ENCODE results near the gene TMEM242. TPM values are rescaled to one million over a fixed set of nuclear protein-coding genes. Genes with fewer than 3 reads are reported as not detected.

The TMEM242 gene
- total and polyA plus RNA-seq, 8 donors: 3.4 to 6.2 (median 4.5) TPM

GRCh38 chr6:157287923-157288322 is 35.4 kb downstream of the TMEM242 start:
- Histone ChIP-seq H3K27ac (no peak overlapping the region), H3K36me3 (peaks cover 0 to 8% (median 0%) of the 10 kb centered on the region in 3 donors), H3K27me3 (no peaks in the 10 kb centered on the region), H3K4me1 (peaks cover 0 to 6% (median 0%) of the 10 kb centered on the region in 3 donors), H3K4me3 (no peak overlapping the region), H3K9me3 (no peaks in the 10 kb centered on the region)
- TF ChIP-seq, protein P1, sequence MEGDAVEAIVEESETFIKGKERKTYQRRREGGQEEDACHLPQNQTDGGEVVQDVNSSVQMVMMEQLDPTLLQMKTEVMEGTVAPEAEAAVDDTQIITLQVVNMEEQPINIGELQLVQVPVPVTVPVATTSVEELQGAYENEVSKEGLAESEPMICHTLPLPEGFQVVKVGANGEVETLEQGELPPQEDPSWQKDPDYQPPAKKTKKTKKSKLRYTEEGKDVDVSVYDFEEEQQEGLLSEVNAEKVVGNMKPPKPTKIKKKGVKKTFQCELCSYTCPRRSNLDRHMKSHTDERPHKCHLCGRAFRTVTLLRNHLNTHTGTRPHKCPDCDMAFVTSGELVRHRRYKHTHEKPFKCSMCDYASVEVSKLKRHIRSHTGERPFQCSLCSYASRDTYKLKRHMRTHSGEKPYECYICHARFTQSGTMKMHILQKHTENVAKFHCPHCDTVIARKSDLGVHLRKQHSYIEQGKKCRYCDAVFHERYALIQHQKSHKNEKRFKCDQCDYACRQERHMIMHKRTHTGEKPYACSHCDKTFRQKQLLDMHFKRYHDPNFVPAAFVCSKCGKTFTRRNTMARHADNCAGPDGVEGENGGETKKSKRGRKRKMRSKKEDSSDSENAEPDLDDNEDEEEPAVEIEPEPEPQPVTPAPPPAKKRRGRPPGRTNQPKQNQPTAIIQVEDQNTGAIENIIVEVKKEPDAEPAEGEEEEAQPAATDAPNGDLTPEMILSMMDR (IDR thresholded peaks at IDR 0.05): no peak
- 93 to 97% methylated on average over 7 of the region's 7 CpGs for WGBS, 2 donors
- intact Hi-C loops (cut with DNase I): no loop called here
- FAIRE-seq (no peak), ATAC-seq (no peak), DNase-seq (no peak)

- FAIRE-seq (no peak), ATAC-seq (no peak), DNase-seq (no peak)
- WGBS, 2 donors: 88 to 91% methylated on average over 10 of the region's 10 CpGs
- Histone ChIP-seq H3K4me1 (peaks cover 0 to 6% (median 0%) of the 10 kb centered on the region in 3 donors), H3K27me3 (no peaks in the 10 kb centered on the region), H3K4me3 (no peak overlapping the region), H3K27ac (no peak overlapping the region), H3K9me3 (no peaks in the 10 kb centered on the region), H3K36me3 (peaks cover 0 to 7% (median 0%) of the 10 kb centered on the region in 3 donors)
- TF ChIP-seq, protein P1 (IDR thresholded peaks at IDR 0.05): no peak
- intact Hi-C loops (cut with DNase I): no loop called here
Measured at GRCh38 chr6:157287247-157287850, 36.0 kb downstream of the TMEM242 start.

- no peaks in the 10 kb centered on the region for H3K9me3 ChIP-seq
- peaks cover 0 to 6% (median 0%) of the 10 kb centered on the region in 3 donors for H3K4me1 ChIP-seq
- ATAC-seq (no peak), FAIRE-seq (no peak), DNase-seq (no peak)
- intact Hi-C loops (cut with DNase I): no loop called here
- H3K36me3 ChIP-seq: no peaks in the 10 kb centered on the region
- no peak overlapping the region for H3K4me3 ChIP-seq
- no peaks in the 10 kb centered on the region for H3K27me3 ChIP-seq
- WGBS, 2 donors: 56 to 60% methylated on average over 5 of the region's 5 CpGs
- peak overlapping the region; percentile 4 to 23 (median 10) for H3K27ac ChIP-seq
- TF ChIP-seq, protein P1 (IDR thresholded peaks at IDR 0.05): no peak
Measured at GRCh38 chr6:157285422-157285779, 37.9 kb downstream of the TMEM242 start.

DNA sequence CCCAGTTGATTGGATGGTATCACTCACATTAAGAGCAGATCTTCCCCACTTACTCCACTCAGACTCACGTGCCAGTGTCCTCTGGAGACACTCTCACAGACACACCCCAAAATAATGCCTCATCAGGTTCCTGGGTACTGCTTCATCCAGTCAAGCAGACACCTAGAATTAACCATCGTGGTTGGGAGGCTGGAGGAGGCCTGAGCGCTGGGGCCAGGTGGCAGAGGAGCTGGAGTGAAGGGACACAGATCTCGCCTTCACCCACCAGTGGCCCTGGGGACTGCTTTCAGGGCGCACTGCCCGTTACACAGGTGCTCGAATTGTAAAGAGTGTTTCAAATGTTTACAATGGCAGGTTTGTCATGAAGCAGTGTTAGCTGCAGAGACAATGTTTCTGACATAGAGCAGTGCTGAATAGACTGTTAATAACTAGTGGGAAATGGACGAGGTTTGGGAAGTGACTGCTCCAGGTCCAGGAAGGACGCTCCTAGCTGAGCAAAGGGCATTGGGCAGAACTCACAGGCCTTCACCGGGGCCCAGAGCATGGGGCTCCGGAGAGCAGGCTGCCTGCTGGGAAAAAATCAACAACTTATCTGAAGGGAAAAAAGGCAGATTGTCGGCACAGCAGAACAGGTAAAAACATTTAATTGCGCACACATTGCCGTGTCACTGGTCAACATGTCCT is 38.4 kb downstream of the TMEM242 start:
- H3K4me1 ChIP-seq: peaks cover 0 to 6% (median 0%) of the 10 kb centered on the region in 3 donors
- WGBS, 2 donors: 41 to 42% methylated on average over 14 of the region's 14 CpGs
- no peak for FAIRE-seq
- H3K9me3 ChIP-seq: no peaks in the 10 kb centered on the region
- ATAC-seq: peak; percentile 68 to 85 (median 80)
- intact Hi-C loops (cut with DNase I): no loop called here
- no peak overlapping the region for H3K4me3 ChIP-seq
- no peaks in the 10 kb centered on the region for H3K36me3 ChIP-seq
- DNase-seq: peak in 2 of 6 donors; percentile 21 to 30
- H3K27ac ChIP-seq: peak overlapping the region; percentile 4 to 23 (median 10)
- no peaks in the 10 kb centered on the region for H3K27me3 ChIP-seq
- TF ChIP-seq, protein P1 (IDR thresholded peaks at IDR 0.05): no peak
